Adrenal gland (tissue), 12 donors: ENCODE results near the gene KRTAP10-6. TPM values are rescaled to one million over a fixed set of nuclear protein-coding genes. Genes with fewer than 3 reads are reported as not detected.
"Not testable (repeated sequence)": the region's sequence is repeated elsewhere in the genome, so short reads cannot be mapped to it uniquely, and the experiment has no call there.

ENCODE experiments used
- DNase-seq, 7 donors: peaks; one replicate each; pipeline ENCODE4 v3.0.0-alpha.2; 2019 to 2020
- H3K27ac ChIP-seq, 5 donors: fragments of 200-600 bp; sonication (generic) in 4 of 5; 1 replicate in 3 of 5; 2 replicates in 2 of 5; pipeline versions ENCODE4 v1.5.1 to v1.8.0; 2016 to 2020; ENCODE audit warnings: mild to moderate bottlenecking in 1 of 5
- H3K27me3 ChIP-seq: fragments of 200-600 bp; 2 replicates; pipeline ENCODE4 v1.8.0; 2021
- H3K36me3 ChIP-seq, 2 donors: fragments of 200-600 bp; replicated peaks in 1 of 2; 1 replicate in 1 of 2; 2 replicates in 1 of 2; pipeline versions ENCODE4 v1.5.1 to v1.8.0; 2018 to 2022
- H3K4me1 ChIP-seq, 2 donors: fragments of 200-600 bp; replicated peaks in 1 of 2; 1 replicate in 1 of 2; 2 replicates in 1 of 2; pipeline versions ENCODE4 v1.5.1 to v1.8.0; 2018 to 2021
- H3K4me3 ChIP-seq, 4 donors: fragments of 200-600 bp; sonication (generic) in 3 of 4; one replicate each; pipeline ENCODE4 v1.5.1; 2016 to 2018
- H3K9me3 ChIP-seq, 3 donors: fragments of 200-600 bp; sonication (generic) in 1 of 3; replicated peaks in 1 of 3; 1 replicate in 2 of 3; 2 replicates in 1 of 3; pipeline versions ENCODE4 v1.5.1 to v1.8.0; 2016 to 2021
- CTCF ChIP-seq, 6 experiments: fragments of 450-650 bp in 4 of 6; fragments of 200-600 bp in 2 of 6; sonication (generic) in 1 of 6; IDR thresholded peaks; 1 replicate in 5 of 6; 2 replicates in 1 of 6; pipeline versions ENCODE4 v1.5.1 to v1.8.0; 2016 to 2021; ENCODE audit warnings: antibody characterized with exemption in 6 of 6, mild to moderate bottlenecking in 2 of 6, moderate library complexity in 1 of 6
- POLR2A ChIP-seq, 2 donors: fragments of 450-650 bp; IDR thresholded peaks; one replicate each; pipeline ENCODE4 v1.6.1; 2017; ENCODE audit warnings: antibody characterized with exemption in 2 of 2, mild to moderate bottlenecking in 2 of 2, moderate library complexity in 1 of 2
- WGBS, 4 donors: extraction: QIAGEN DNeasy Blood & Tissue Kit in 2 of 4; methylation state at CpG; one replicate each; pipeline versions ENCODE4 v1.1.5 to v1.1.7; 2013 to 2017; 5-methylcytosine and 5-hydroxymethylcytosine counted together
- intact Hi-C, 2 donors: fragments of 100-400 bp; cut with DNase I; formaldehyde crosslinking; loops; one replicate each; pipeline versions ENCODE4 v1.14.1 to v1.15.0; 2022 to 2023
- polyA plus RNA-seq, 3 donors: library from polyadenylated mRNA; stranded (reverse); fragments of 200-250 nt in 2 of 3; fragments of 350-450 nt in 1 of 3; fragmentation: Illumina TruSeq in 1 of 3; extraction: RNeasy Lipid Tissue Mini Kit (QIAGEN cat#74804) in 1 of 3; gene quantifications; one replicate each; pipeline ENCODE4 v1.2.3, GENCODE V29; 2013 to 2014
- total RNA-seq, 9 donors: library from RNA; depleted of rRNA in 4 of 9; stranded (reverse); fragments of >200 nt in 4 of 9; fragments of 120-200 nt in 1 of 9; fragmentation: NEBNext Ultra II Directional in 1 of 9; extraction: Animal tissue kit (Norgen Biotek cat#: 25700) in 1 of 9; gene quantifications; one replicate each; pipeline versions ENCODE4 v1.1.0 to v1.2.4, GENCODE V29; 2013 to 2023
- donor health status: healthy with polysubstance abuse.
- donor health status: Bipolar disorder and iron deficiency.
- donor health status: DM: yes; HTN: yes; CAD: no.
- donor health status: DM: no; HTN: no; CAD: no.
- donor health status: DM: no; HTN: no; CAD: no.
- donor health status: DM: yes; HTN: yes; CAD: no.

KRTAP10-6 gene
- total and polyA plus RNA-seq, 12 donors = not detected

- 71 to 82% (median 79%) methylated on average over 12 to 13 of the region's 13 CpGs for WGBS, 4 donors
- Histone ChIP-seq H3K4me1 (no peaks in the 10 kb centered on the region), H3K27me3 (no peaks in the 10 kb centered on the region), H3K27ac (no peak overlapping the region), H3K36me3 (no peaks in the 10 kb centered on the region), H3K4me3 (no peak overlapping the region), H3K9me3 (no peaks in the 10 kb centered on the region)
- no peak for DNase-seq
- intact Hi-C loops = no loop called here
- TF ChIP-seq CTCF (IDR thresholded peaks at IDR 0.05) (no peak), POLR2A (IDR thresholded peaks at IDR 0.05) (no peak)
Observed at GRCh38 chr21:44612669-44613229, 20.4 kb upstream of the KRTAP10-6 start.

DNA sequence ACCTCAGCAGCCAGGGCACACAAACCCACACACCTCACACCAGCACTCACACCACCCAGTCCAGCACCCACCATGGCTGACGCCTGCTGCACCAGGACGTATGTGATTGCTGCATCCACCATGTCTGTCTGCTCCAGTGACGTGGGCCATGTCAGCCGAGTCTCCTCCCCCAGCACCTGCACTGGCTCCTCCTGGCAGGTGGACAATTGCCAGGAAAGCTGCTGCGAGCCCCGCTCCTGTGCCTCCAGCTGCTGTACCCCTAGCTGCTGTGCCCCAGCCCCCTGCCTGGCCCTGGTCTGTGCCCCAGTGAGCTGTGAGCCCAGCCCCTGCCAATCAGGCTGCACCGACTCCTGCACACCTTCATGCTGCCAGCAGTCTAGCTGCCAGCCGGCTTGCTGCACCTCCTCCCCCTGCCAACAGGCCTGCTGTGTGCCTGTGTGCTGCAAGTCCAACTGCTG is 19.8 kb upstream of the KRTAP10-6 start, which contains the start of gene KRTAP10-8:
KRTAP10-8 (plus strand) TSS at position 51 of the 458 bp plus-strand sequence; CDS start at position 73, 22 bp downstream.
- no peaks in the 10 kb centered on the region for H3K9me3 ChIP-seq
- no peaks in the 10 kb centered on the region for H3K4me1 ChIP-seq
- no peaks in the 10 kb centered on the region for H3K36me3 ChIP-seq
- no peaks in the 10 kb centered on the region for H3K27me3 ChIP-seq
- DNase-seq = no peak
- H3K4me3 ChIP-seq = no peak within 1 kb of the TSS
- intact Hi-C loops = no loop called here
- no peak within 1 kb of the TSS for H3K27ac ChIP-seq
- WGBS, 4 donors = 68 to 91% (median 85%) methylated on average over 3 to 8 of the region's 8 CpGs
- no peak for TF ChIP-seq CTCF (IDR thresholded peaks at IDR 0.05)
- no peak for TF ChIP-seq POLR2A (IDR thresholded peaks at IDR 0.05)

GRCh38 chr21:44611551-44611950 is 19.2 kb upstream of the KRTAP10-6 start:
- H3K36me3 ChIP-seq = no peaks in the 10 kb centered on the region
- H3K9me3 ChIP-seq = no peaks in the 10 kb centered on the region
- H3K4me3 ChIP-seq = no peak overlapping the region
- H3K27me3 ChIP-seq = no peaks in the 10 kb centered on the region
- WGBS, 4 donors = 60 to 85% (median 76%) methylated on average over 3 to 4 of the region's 4 CpGs
- H3K27ac ChIP-seq = no peak overlapping the region
- TF ChIP-seq CTCF (IDR thresholded peaks at IDR 0.05) (no peak), POLR2A (IDR thresholded peaks at IDR 0.05) (no peak)
- no peak for DNase-seq
- intact Hi-C loops = no loop called here
- no peaks in the 10 kb centered on the region for H3K4me1 ChIP-seq

DNA sequence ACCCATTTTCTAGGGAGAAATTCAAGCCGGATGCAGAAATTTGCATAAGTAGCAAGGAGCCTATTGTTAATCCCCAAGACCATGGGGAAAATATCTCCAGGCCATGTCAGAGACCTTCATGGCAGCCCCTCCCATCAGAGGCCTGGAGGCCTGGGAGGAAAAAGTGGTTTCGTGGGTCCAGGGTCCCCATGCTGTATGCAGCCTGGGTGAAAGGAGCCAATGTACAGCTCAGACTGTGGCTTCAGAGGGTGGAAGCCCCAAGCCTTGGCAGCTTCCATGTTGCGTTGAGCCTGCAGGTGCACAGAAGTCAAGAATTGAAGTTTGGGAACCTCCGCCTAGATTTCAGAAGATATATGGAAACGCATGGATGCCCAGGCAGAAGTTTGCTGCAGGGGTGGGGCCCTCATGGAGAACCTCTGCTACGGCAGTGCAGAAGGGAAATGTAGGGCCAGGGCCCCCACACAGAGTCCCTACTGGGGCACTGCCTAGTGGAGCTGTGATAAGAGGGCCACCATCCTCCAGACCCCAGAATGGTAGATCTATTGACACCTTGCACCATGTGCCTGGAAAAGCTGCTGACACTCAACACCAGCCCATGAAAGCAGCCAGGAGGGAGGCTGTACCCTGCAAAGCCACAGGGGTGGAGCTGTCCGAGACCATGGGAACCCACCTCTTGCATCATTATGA is 18.0 kb upstream of the KRTAP10-6 start:
- H3K27ac ChIP-seq, H3K27me3 ChIP-seq, H3K4me3 ChIP-seq, H3K36me3 ChIP-seq, intact Hi-C loops, H3K9me3 ChIP-seq, DNase-seq, H3K4me1 ChIP-seq: not testable (repeated sequence)
- WGBS, 4 donors = 86 to 91% (median 87%) methylated on average over 4 to 7 of the region's 7 CpGs

DNA sequence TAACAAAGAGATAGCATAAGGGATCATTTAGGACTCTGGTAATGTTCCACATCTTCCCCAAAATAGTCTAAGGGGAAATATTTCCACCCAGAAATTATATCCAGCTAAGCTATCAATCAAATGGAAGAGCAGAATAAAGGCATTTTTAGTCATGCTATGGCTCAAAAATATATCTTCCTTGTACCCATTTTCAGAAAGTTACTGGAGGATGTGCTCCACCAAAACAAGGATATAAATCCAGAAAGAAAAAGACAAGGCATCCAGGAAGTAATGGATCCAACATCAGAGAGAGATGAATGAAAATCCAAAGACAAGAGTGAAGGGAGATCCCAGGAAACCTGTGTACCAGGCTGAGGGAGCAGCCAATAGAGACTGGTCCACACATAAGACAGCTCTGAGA is 16.9 kb upstream of the KRTAP10-6 start:
- H3K36me3 ChIP-seq = no peaks in the 10 kb centered on the region
- no peak overlapping the region for H3K27ac ChIP-seq
- intact Hi-C loops = no loop called here
- no peak overlapping the region for H3K4me3 ChIP-seq
- H3K27me3 ChIP-seq = no peaks in the 10 kb centered on the region
- no peaks in the 10 kb centered on the region for H3K4me1 ChIP-seq
- TF ChIP-seq POLR2A (IDR thresholded peaks at IDR 0.05) (no peak), CTCF (IDR thresholded peaks at IDR 0.05) (no peak)
- DNase-seq = no peak
- no peaks in the 10 kb centered on the region for H3K9me3 ChIP-seq
